GM23338 (cell line): Measurements from ENCODE around the gene TRIO. TPM values are rescaled to one million over a fixed set of nuclear protein-coding genes. Genes with fewer than 3 reads are reported as not detected.

Experiments used
- POLR2AphosphoS5 ChIP-seq: IDR thresholded peaks from 2 replicates; pipeline ENCODE4 v1.6.1; 2016; ENCODE audit warnings: antibody characterized with exemption, low read depth
- REST ChIP-seq: IDR thresholded peaks from one replicate; pipeline ENCODE4 v1.6.1; 2018; ENCODE audit warnings: antibody characterized with exemption; ENCODE audit not compliant: unreplicated experiment
- STAT1 ChIP-seq: IDR thresholded peaks from one replicate; pipeline ENCODE4 v1.6.1; 2016; ENCODE audit warnings: antibody characterized with exemption; ENCODE audit not compliant: unreplicated experiment
- ZNF462 ChIP-seq: fragments of 250-450 bp; sonication (Bioruptor Pico); IDR thresholded peaks from 2 replicates; pipeline ENCODE4 v1.5.0; 2020; ENCODE audit warnings: mild to moderate bottlenecking, moderate library complexity
- polyA plus RNA-seq: library from polyadenylated mRNA; unstranded; fragments of >200 nt; fragmentation: Nextera tagmentation; extraction: Ambion mirVana; gene quantifications from 2 replicates; pipeline ENCODE4 v1.2.1, GENCODE V29; 2016
- total RNA-seq: library from RNA; depleted of rRNA; stranded (reverse); fragments of >200 nt; shearing (Covaris generic); gene quantifications from 2 replicates; pipeline ENCODE4 v1.2.3, GENCODE V29; 2014
- TF ChIP-seq, protein P1 (sequence below), 2 experiments: fragments of 200-600 bp in 1 of 2; sonication (generic) in 1 of 2; conservative IDR thresholded peaks; 2 replicates each; pipeline versions ENCODE4 v1.5.1 to v1.6.1; 2016 to 2017; ENCODE audit warnings: antibody characterized with exemption in 2 of 2, low read depth in 2 of 2, mild to moderate bottlenecking in 2 of 2, moderate library complexity in 1 of 2

TRIO gene
- total and polyA plus RNA-seq, 2 experiments from 2014 or later, result 13.8 to 113 TPM

GRCh38 chr5:14158890-14159666, 15.9 kb downstream of the TRIO start (continued):
- TF ChIP-seq ZNF462 (CRISPR knock-in tag) (no peak), STAT1 (no peak), REST (no peak), POLR2AphosphoS5 (no peak)
- TF ChIP-seq, protein P1, sequence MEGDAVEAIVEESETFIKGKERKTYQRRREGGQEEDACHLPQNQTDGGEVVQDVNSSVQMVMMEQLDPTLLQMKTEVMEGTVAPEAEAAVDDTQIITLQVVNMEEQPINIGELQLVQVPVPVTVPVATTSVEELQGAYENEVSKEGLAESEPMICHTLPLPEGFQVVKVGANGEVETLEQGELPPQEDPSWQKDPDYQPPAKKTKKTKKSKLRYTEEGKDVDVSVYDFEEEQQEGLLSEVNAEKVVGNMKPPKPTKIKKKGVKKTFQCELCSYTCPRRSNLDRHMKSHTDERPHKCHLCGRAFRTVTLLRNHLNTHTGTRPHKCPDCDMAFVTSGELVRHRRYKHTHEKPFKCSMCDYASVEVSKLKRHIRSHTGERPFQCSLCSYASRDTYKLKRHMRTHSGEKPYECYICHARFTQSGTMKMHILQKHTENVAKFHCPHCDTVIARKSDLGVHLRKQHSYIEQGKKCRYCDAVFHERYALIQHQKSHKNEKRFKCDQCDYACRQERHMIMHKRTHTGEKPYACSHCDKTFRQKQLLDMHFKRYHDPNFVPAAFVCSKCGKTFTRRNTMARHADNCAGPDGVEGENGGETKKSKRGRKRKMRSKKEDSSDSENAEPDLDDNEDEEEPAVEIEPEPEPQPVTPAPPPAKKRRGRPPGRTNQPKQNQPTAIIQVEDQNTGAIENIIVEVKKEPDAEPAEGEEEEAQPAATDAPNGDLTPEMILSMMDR (conservative IDR thresholded peaks at IDR 0.05; ENCODE audit: low read depth in 2 of 2), result no peak
